ENCODE results near the gene TMPRSS13. TPM values are rescaled to one million over a fixed set of nuclear protein-coding genes. Genes with fewer than 3 reads are reported as not detected.
"Not testable (repeated sequence)": the region's sequence is repeated elsewhere in the genome, so short reads cannot be mapped to it uniquely, and the experiment has no call there.

Gene TMPRSS13
- total RNA-seq, 1 donor from 2014 or later, result not detected

DNA sequence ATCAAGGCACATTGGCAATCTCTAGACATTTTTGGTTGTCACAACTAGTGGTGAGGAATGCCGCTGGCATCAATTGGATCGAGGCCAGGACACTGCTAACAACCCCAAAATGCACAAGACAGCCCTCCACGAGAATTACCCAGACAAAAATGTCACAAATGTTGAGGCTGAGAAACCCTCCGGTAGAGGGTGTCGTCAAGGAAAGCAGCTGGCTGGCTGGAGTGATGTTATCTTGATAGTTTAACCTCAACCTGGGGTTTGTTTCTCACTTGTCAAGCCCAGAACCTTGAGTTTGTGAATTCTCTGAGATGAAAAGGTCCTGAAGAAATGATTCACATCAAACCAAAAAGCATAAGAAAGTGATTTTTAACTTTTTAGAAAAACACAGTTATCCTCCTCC is 21.1 kb upstream of the TMPRSS13 start:
- TF ChIP-seq, protein P1, sequence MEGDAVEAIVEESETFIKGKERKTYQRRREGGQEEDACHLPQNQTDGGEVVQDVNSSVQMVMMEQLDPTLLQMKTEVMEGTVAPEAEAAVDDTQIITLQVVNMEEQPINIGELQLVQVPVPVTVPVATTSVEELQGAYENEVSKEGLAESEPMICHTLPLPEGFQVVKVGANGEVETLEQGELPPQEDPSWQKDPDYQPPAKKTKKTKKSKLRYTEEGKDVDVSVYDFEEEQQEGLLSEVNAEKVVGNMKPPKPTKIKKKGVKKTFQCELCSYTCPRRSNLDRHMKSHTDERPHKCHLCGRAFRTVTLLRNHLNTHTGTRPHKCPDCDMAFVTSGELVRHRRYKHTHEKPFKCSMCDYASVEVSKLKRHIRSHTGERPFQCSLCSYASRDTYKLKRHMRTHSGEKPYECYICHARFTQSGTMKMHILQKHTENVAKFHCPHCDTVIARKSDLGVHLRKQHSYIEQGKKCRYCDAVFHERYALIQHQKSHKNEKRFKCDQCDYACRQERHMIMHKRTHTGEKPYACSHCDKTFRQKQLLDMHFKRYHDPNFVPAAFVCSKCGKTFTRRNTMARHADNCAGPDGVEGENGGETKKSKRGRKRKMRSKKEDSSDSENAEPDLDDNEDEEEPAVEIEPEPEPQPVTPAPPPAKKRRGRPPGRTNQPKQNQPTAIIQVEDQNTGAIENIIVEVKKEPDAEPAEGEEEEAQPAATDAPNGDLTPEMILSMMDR (IDR thresholded peaks at IDR 0.05), result no peak
- Mint-ChIP-seq H3K4me3 (ENCODE audit: unreplicated experiment) (no peak overlapping the region), H3K27me3 (ENCODE audit: unreplicated experiment) (peaks cover 27% of the 10 kb centered on the region), H3K4me1 (ENCODE audit: unreplicated experiment) (no peaks in the 10 kb centered on the region), H3K36me3 (ENCODE audit: unreplicated experiment) (no peaks in the 10 kb centered on the region), H3K27ac (ENCODE audit: unreplicated experiment) (no peak overlapping the region), H3K9me3 (ENCODE audit: unreplicated experiment) (no peaks in the 10 kb centered on the region)
- peak; percentile 46 for DNase-seq (ENCODE audit: extremely low spot score, unreplicated experiment)

DNA sequence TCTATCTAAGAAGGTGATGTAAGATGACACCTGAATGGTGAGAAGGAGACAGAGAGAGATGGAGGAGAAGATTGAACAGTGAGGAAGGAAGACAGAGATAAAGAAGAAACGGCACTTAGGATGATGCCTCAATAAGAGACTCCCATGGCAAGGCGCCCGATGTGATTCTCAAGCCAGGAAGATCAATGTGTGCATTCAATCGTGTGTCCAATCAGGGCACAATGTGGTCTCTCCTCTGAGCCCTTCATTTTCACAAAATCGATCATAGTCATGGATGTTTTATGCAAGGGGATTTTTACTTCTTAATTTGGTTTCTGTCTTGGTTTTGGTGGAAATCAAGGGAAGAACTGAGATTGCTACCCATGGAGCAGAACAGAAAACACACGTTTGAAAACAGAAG is 19.9 kb upstream of the TMPRSS13 start:
- Mint-ChIP-seq H3K4me3 (ENCODE audit: unreplicated experiment) (no peak overlapping the region), H3K4me1 (ENCODE audit: unreplicated experiment) (no peaks in the 10 kb centered on the region), H3K36me3 (ENCODE audit: unreplicated experiment) (no peaks in the 10 kb centered on the region), H3K9me3 (ENCODE audit: unreplicated experiment) (no peaks in the 10 kb centered on the region), H3K27me3 (ENCODE audit: unreplicated experiment) (peaks cover 33% of the 10 kb centered on the region), H3K27ac (ENCODE audit: unreplicated experiment) (no peak overlapping the region)
- TF ChIP-seq, protein P1 (IDR thresholded peaks at IDR 0.05), result no peak
- DNase-seq (ENCODE audit: extremely low spot score, unreplicated experiment), result peak; percentile 46

DNA sequence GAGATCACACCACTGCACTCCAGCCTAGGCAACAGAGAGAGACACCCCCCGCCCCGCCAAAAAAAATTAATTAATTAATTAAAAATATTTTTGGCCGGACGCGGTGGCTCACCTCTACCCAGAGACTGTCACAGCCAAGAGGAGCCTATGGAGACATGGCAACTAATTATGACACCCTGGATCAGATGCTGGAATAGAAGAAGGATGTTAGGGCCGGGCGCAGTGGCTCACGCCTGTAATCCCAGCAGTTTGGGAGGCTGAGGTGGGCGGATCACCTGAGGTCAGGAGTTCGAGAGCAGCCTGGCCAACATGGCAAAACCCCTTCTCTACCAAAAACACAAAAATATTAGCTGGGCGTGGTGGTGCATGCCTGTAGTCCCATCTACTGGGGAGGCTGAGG is 19.3 kb upstream of the TMPRSS13 start:
- H3K4me3 Mint-ChIP-seq (ENCODE audit: unreplicated experiment); H3K36me3 Mint-ChIP-seq (ENCODE audit: unreplicated experiment); H3K27ac Mint-ChIP-seq (ENCODE audit: unreplicated experiment); H3K4me1 Mint-ChIP-seq (ENCODE audit: unreplicated experiment); H3K9me3 Mint-ChIP-seq (ENCODE audit: unreplicated experiment): not testable (repeated sequence)
- peak; percentile 71 for DNase-seq (ENCODE audit: extremely low spot score, unreplicated experiment)
- peaks cover 38% of the 10 kb centered on the region for H3K27me3 Mint-ChIP-seq (ENCODE audit: unreplicated experiment)

DNA sequence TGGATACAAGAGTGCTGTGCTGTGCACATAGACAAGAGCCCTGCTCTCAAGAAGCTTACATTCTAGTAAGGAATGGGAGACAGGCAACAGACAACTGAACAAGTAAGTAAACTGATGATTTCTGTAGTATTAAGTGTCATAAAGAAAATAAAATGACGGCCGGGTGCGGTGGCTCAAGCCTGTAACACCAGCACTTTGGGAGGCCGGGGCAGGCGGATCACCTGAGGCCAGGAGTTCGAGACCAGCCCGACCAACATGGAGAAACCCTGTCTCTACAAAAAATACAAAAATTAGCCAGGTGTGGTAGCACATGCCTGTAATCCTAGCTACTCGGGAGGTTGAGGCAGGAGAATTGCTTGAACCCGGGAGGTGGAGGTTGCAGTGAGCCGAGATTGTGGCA is 18.5 kb upstream of the TMPRSS13 start:
- not testable (repeated sequence) for H3K27ac Mint-ChIP-seq (ENCODE audit: unreplicated experiment); H3K4me3 Mint-ChIP-seq (ENCODE audit: unreplicated experiment); H3K36me3 Mint-ChIP-seq (ENCODE audit: unreplicated experiment); H3K4me1 Mint-ChIP-seq (ENCODE audit: unreplicated experiment); H3K9me3 Mint-ChIP-seq (ENCODE audit: unreplicated experiment)
- H3K27me3 Mint-ChIP-seq (ENCODE audit: unreplicated experiment), result peaks cover 38% of the 10 kb centered on the region
- DNase-seq (ENCODE audit: extremely low spot score, unreplicated experiment), result peak; percentile 30

DNA sequence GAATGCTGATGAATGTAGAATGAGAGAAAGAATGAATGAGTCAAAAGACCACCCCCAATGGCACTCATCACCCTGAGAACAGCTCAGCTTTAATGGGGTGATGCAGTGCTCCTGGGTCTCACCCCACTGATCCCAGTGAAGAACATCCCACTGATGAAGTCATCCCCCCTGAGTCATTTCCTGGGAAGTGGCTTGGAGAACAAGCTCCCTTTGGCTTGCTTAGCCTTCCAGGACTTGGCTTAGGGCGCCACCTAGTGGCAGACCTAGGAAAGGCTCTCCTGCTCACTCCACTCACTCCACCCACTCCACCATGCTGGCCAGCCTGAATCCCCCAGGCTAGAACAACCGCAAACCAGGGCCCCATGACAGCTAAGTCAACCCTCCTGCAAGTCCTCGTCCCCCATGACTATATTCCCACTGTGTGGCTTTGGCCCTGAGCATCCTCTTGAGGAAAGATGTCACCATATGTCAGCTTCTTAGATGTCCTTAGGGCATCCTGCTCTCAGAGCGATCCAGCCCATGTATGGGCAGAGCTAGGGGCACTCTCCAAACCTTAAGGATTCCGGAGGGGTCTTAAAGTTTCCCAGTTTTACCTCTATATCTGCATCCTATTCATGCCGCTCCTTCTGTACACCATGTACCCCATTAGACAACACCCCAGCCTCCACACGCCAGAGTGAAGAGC is 17.8 kb upstream of the TMPRSS13 start:
- peak; percentile 95 for DNase-seq (ENCODE audit: extremely low spot score, unreplicated experiment)
- Mint-ChIP-seq H3K27me3 (ENCODE audit: unreplicated experiment) (peaks cover 44% of the 10 kb centered on the region), H3K27ac (ENCODE audit: unreplicated experiment) (no peak overlapping the region), H3K4me1 (ENCODE audit: unreplicated experiment) (no peaks in the 10 kb centered on the region), H3K9me3 (ENCODE audit: unreplicated experiment) (no peaks in the 10 kb centered on the region), H3K36me3 (ENCODE audit: unreplicated experiment) (no peaks in the 10 kb centered on the region), H3K4me3 (ENCODE audit: unreplicated experiment) (no peak overlapping the region)
- TF ChIP-seq, protein P1 (IDR thresholded peaks at IDR 0.05), result peak; percentile 94

DNA sequence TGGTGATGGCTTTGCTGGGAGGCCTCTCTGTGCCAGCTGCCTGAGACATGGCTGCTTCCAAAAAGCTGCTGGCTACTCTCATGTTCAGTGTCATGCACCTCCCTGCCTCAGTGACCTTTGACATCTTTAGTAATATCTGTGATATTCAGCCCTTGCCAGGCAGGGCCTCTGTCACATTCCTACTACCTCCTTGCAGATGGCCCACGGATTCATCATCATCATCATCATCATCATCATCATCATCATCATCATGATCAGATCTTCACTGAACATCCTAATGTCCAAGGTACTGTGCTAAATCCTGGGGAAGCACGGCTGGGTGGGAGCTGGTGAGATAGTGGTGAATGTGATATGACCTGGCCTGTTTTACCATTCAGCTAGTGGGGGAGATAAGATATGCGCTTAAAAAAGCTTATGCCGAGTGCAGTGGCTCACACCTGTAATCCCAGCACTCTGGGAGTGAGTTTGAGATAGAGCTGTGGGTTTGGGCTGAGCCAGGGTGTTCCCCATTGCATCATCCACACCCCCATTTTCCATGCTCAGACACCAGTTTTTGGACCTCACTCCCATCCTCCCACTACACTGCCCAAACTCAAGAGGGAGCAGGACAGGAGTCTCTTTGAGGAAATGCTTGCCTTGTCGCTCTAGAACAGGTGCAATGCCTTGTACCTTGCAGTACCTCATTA is 17.1 kb upstream of the TMPRSS13 start:
- Mint-ChIP-seq H3K36me3 (ENCODE audit: unreplicated experiment) (no peaks in the 10 kb centered on the region), H3K27me3 (ENCODE audit: unreplicated experiment) (peaks cover 39% of the 10 kb centered on the region), H3K4me3 (ENCODE audit: unreplicated experiment) (no peak overlapping the region), H3K9me3 (ENCODE audit: unreplicated experiment) (no peaks in the 10 kb centered on the region), H3K27ac (ENCODE audit: unreplicated experiment) (no peak overlapping the region), H3K4me1 (ENCODE audit: unreplicated experiment) (no peaks in the 10 kb centered on the region)
- DNase-seq (ENCODE audit: extremely low spot score, unreplicated experiment), result peak; percentile 60
- TF ChIP-seq, protein P1 (IDR thresholded peaks at IDR 0.05), result no peak

Data from osteocyte (in vitro differentiated cells).